Measurements from ENCODE around the gene ZER1. TPM values are rescaled to one million over a fixed set of nuclear protein-coding genes. Genes with fewer than 3 reads are reported as not detected.
A peak's percentile ranks its signal among the peaks of the same experiment; 100 is the strongest.

The ZER1 gene
- polyA plus RNA-seq, 3 donors, result 16.1 to 25.6 (median 18.0) TPM

DNA sequence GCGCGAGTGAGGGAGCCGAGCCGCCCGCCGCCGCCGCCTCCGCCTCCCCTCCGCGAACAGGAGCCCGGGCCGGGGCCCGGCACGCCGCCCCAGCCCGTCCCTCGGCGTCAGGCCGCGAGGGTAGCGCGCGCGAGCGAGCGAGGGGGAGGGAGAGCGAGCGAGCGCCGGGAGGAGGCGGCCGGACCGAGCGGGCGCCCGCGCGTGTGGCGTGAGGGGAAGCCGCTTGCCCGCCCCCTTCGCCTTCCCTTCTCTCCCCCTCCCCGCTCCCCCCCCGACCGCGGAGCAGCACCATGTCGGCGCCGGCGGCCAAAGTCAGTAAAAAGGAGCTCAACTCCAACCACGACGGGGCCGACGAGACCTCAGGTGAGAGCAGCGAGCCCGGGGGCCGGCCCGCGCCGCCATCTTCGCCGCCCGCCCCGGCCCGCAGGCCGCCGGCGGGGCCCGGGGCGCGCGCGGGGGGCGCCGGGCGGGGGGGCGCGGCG is 82.4 kb downstream of the ZER1 start:
- H3K27ac Mint-ChIP-seq, result peak overlapping the region in 4 of 7 donors; percentile 53 to 74 (median 68)
- intact Hi-C loops (cut with micrococcal nuclease), result loop anchor here in 1 of 2 donors (2.0 kb wide), 1 partner anchor 35 kb away; no protein-coding TSS in a partner anchor
- Histone ChIP-seq H2AFZ (ENCODE audit: insufficient read depth, low read depth, low read length, poor library complexity, severe bottlenecking) (peak overlapping the region; percentile 53), H3K27me3 (ENCODE audit: control insufficient read depth in 2 of 2, insufficient read depth in 2 of 2, low read length in 2 of 2) (no peaks in the 10 kb centered on the region), H3K36me3 (replicated peaks in 1 of 2; ENCODE audit: control insufficient read depth in 1 of 2, insufficient read depth in 2 of 2, low read length in 2 of 2) (peaks cover 31% of the 10 kb centered on the region in 2 donors), H4K20me1 (ENCODE audit: insufficient read depth, low read length) (peaks cover 37% of the 10 kb centered on the region), H3K79me2 (ENCODE audit: insufficient read depth, low read length) (peaks cover 75% of the 10 kb centered on the region), H3K4me2 (replicated peaks; ENCODE audit: extremely low read depth, low read length, poor library complexity, severe bottlenecking) (peak overlapping the region; percentile 85), H3K4me1 (ENCODE audit: control insufficient read depth in 1 of 2, insufficient read depth in 2 of 2, low read length in 2 of 2) (peaks cover 55 to 60% of the 10 kb centered on the region in 2 donors), H3K9ac (ENCODE audit: insufficient read depth, low read length, poor library complexity, severe bottlenecking) (peak overlapping the region; percentile 75), H3K4me3 (replicated peaks in 1 of 3; ENCODE audit: low read depth in 2 of 3, low read length in 3 of 3) (peak overlapping the region; percentile 45 to 74 (median 74)), H3K9me3 (replicated peaks in 1 of 2; ENCODE audit: control insufficient read depth in 1 of 2, insufficient read depth in 1 of 2, low read length in 2 of 2) (peaks cover 0 to 3% of the 10 kb centered on the region in 2 donors), H3K27ac (ENCODE audit: low read depth in 1 of 2, low read length in 2 of 2) (peak overlapping the region; percentile 41 to 66)
- WGBS (ENCODE audit: insufficient coverage), result under 1% methylated on average over 65 of the region's 80 CpGs
- peak overlapping the region; percentile 60 to 72 for H3K4me3 Mint-ChIP-seq
- H3K4me1 Mint-ChIP-seq, result peaks cover 56% of the 10 kb centered on the region
- peaks cover 0 to 2% (median under 1%) of the 10 kb centered on the region in 3 donors for H3K27me3 Mint-ChIP-seq (ENCODE audit: low read depth in 3 of 3)
- TF ChIP-seq, protein P1, sequence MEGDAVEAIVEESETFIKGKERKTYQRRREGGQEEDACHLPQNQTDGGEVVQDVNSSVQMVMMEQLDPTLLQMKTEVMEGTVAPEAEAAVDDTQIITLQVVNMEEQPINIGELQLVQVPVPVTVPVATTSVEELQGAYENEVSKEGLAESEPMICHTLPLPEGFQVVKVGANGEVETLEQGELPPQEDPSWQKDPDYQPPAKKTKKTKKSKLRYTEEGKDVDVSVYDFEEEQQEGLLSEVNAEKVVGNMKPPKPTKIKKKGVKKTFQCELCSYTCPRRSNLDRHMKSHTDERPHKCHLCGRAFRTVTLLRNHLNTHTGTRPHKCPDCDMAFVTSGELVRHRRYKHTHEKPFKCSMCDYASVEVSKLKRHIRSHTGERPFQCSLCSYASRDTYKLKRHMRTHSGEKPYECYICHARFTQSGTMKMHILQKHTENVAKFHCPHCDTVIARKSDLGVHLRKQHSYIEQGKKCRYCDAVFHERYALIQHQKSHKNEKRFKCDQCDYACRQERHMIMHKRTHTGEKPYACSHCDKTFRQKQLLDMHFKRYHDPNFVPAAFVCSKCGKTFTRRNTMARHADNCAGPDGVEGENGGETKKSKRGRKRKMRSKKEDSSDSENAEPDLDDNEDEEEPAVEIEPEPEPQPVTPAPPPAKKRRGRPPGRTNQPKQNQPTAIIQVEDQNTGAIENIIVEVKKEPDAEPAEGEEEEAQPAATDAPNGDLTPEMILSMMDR (IDR thresholded peaks at IDR 0.05), result no peak
- peak in 2 of 3 donors; percentile 39 to 51 for DNase-seq
- peaks cover 0 to 6% (median 4%) of the 10 kb centered on the region in 7 donors for H3K9me3 Mint-ChIP-seq
- peaks cover 31 to 33% of the 10 kb centered on the region in 2 donors for H3K36me3 Mint-ChIP-seq

DNA sequence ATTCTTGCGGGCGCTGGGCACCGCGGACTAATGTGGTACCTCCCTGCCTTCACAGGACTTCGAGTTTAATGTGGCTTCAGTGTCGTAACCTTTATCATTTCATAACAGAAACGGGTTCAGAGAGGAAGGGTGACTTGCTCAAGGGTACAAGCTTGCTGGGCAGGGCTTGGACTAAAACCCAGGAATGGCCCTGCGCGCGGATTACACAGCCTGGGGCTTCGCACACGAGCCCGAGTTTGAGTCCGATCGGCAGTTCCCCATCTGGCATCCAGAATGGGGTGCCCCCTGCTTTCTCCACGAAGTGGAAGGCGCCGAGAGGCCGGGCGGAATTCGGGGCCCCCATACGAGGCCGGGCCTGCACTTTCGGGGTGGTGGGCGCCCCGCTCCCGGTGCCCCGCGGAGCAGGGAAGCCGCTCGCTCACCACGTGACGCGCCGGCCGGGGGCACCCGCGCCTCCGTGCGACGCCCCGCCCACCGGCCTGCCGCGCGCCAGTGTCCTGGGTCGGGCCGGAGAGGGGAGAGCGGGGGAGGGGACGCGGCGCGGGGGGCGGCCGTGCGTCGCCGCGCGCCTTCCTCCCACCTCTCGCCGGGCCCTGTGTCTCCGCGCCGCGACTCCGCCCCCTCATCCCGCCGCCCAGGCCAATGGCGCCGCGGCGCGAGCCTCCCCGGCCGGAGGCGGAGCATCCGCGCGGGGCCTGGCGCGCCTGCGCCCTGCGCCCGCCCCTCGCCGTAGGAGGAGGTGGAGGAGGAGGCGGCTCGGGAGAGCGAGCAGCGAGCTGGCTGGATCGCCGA is 83.0 kb downstream of the ZER1 start, which contains the start of gene SET:
Gene SET, plus strand, starts transcription at position 722 of the 792 bp plus-strand sequence. CDS start 361 bp downstream, outside the sequence.
- H3K4me2 ChIP-seq (replicated peaks; ENCODE audit: extremely low read depth, low read length, poor library complexity, severe bottlenecking), result peak within 1 kb of the TSS; percentile 96
- TF ChIP-seq, protein P1 (IDR thresholded peaks at IDR 0.05), result no peak
- peaks cover 0 to 3% of the 10 kb centered on the region in 2 donors for H3K9me3 ChIP-seq (replicated peaks in 1 of 2; ENCODE audit: control insufficient read depth in 1 of 2, insufficient read depth in 1 of 2, low read length in 2 of 2)
- peaks cover 25% of the 10 kb centered on the region in 2 donors for H3K36me3 ChIP-seq (replicated peaks in 1 of 2; ENCODE audit: control insufficient read depth in 1 of 2, insufficient read depth in 2 of 2, low read length in 2 of 2)
- Mint-ChIP-seq H3K4me1 (peaks cover 59% of the 10 kb centered on the region), H3K4me3 (peak within 1 kb of the TSS; percentile 73 to 88), H3K9me3 (peaks cover 0 to 6% (median 4%) of the 10 kb centered on the region in 7 donors), H3K27ac (peak within 1 kb of the TSS; percentile 78 to 95 (median 92)), H3K27me3 (ENCODE audit: low read depth in 3 of 3) (peaks cover 0 to 3% (median 2%) of the 10 kb centered on the region in 3 donors), H3K36me3 (peaks cover 25 to 26% of the 10 kb centered on the region in 2 donors)
- H4K20me1 ChIP-seq (ENCODE audit: insufficient read depth, low read length), result peaks cover 32% of the 10 kb centered on the region
- no peaks in the 10 kb centered on the region for H3K27me3 ChIP-seq (ENCODE audit: control insufficient read depth in 2 of 2, insufficient read depth in 2 of 2, low read length in 2 of 2)
- DNase-seq, result peak; percentile 85 to 86 (median 86)
- H3K27ac ChIP-seq (ENCODE audit: low read depth in 1 of 2, low read length in 2 of 2), result peak within 1 kb of the TSS; percentile 85 to 87
- peak within 1 kb of the TSS; percentile 75 for H3K9ac ChIP-seq (ENCODE audit: insufficient read depth, low read length, poor library complexity, severe bottlenecking)
- WGBS (ENCODE audit: insufficient coverage), result under 1% methylated on average over 87 of the region's 93 CpGs
- H2AFZ ChIP-seq (ENCODE audit: insufficient read depth, low read depth, low read length, poor library complexity, severe bottlenecking), result peak within 1 kb of the TSS; percentile 88
- peak within 1 kb of the TSS; percentile 45 to 90 (median 90) for H3K4me3 ChIP-seq (replicated peaks in 1 of 3; ENCODE audit: low read depth in 2 of 3, low read length in 3 of 3)
- intact Hi-C loops (cut with micrococcal nuclease), result loop anchor here in 1 of 2 donors (2.0 kb wide), 1 partner anchor 34 kb away; no protein-coding TSS in a partner anchor
- peaks cover 55 to 62% of the 10 kb centered on the region in 2 donors for H3K4me1 ChIP-seq (ENCODE audit: control insufficient read depth in 1 of 2, insufficient read depth in 2 of 2, low read length in 2 of 2)
- H3K79me2 ChIP-seq (ENCODE audit: insufficient read depth, low read length), result peaks cover 77% of the 10 kb centered on the region

All from CD14-positive monocyte (primary cell).